Glutamatergic neuron (in vitro differentiated cells): ENCODE results near the gene SIX5. TPM values are rescaled to one million over a fixed set of nuclear protein-coding genes. Genes with fewer than 3 reads are reported as not detected.
"Not testable (repeated sequence)": the region's sequence is repeated elsewhere in the genome, so short reads cannot be mapped to it uniquely, and the experiment has no call there.

ENCODE experiments used
- DNase-seq: peaks from one replicate; pipeline ENCODE4 v3.0.0; 2022
- H3K27ac Mint-ChIP-seq: one replicate; pipeline ENCODE4 v1.8.0; 2020; ENCODE audit warnings: mild to moderate bottlenecking, mixed read lengths, inconsistent platforms; ENCODE audit not compliant: unreplicated experiment
- H3K27me3 Mint-ChIP-seq: one replicate; pipeline ENCODE4 v1.8.0; 2020; ENCODE audit warnings: mild to moderate bottlenecking, moderate library complexity, mixed read lengths, inconsistent platforms; ENCODE audit not compliant: unreplicated experiment
- H3K36me3 Mint-ChIP-seq: one replicate; pipeline ENCODE4 v1.8.0; 2020; ENCODE audit warnings: mild to moderate bottlenecking, mixed read lengths, inconsistent platforms; ENCODE audit not compliant: unreplicated experiment
- H3K4me1 Mint-ChIP-seq: one replicate; pipeline ENCODE4 v1.8.0; 2020; ENCODE audit warnings: mild to moderate bottlenecking, low read depth, mixed read lengths, inconsistent platforms; ENCODE audit not compliant: unreplicated experiment
- H3K4me3 Mint-ChIP-seq: one replicate; pipeline ENCODE4 v1.8.0; 2020; ENCODE audit warnings: mild to moderate bottlenecking, mixed read lengths, inconsistent platforms; ENCODE audit not compliant: unreplicated experiment
- H3K9me3 Mint-ChIP-seq: one replicate; pipeline ENCODE4 v1.8.0; 2020; ENCODE audit warnings: mild to moderate bottlenecking, moderate library complexity, mixed read lengths, inconsistent platforms; ENCODE audit not compliant: unreplicated experiment
- CTCF ChIP-seq: fragments of 200-600 bp; sonication (generic); IDR thresholded peaks from one replicate; pipeline ENCODE4 v1.5.0; 2021; ENCODE audit not compliant: partially characterized antibody, unreplicated experiment
- total RNA-seq: library from RNA; stranded (reverse); fragmentation: NEBNext Ultra II Directional; extraction: Animal tissue kit (Norgen Biotek cat#: 25700); gene quantifications from one replicate; pipeline ENCODE4 v1.2.1, GENCODE V29; 2021; ENCODE audit not compliant: unreplicated experiment

SIX5 gene
- total RNA-seq, 1 donor from 2014 or later, result 2.0 TPM

- Mint-ChIP-seq H3K4me1 (peaks cover 5% of the 10 kb centered on the region), H3K4me3 (peak within 1 kb of the TSS; percentile 96), H3K27ac (peak within 1 kb of the TSS; percentile 77), H3K9me3 (no peaks in the 10 kb centered on the region), H3K27me3 (peaks cover 7% of the 10 kb centered on the region), H3K36me3 (no peaks in the 10 kb centered on the region)
- peak; percentile 95 for DNase-seq
- no peak for TF ChIP-seq CTCF
Measured at GRCh38 chr19:45730368-45731288, 38.4 kb downstream of the SIX5 start, which contains the start of gene FBXO46. FBXO46 (minus strand) TSS chr19:45730896; CDS start chr19:45713495, 17,401 bp downstream.

GRCh38 chr19:45729800-45730290, 39.2 kb downstream of the SIX5 start:
- H3K36me3 Mint-ChIP-seq, result no peaks in the 10 kb centered on the region
- H3K4me3 Mint-ChIP-seq, result peak overlapping the region; percentile 96
- H3K27me3 Mint-ChIP-seq, result peaks cover 7% of the 10 kb centered on the region
- H3K4me1 Mint-ChIP-seq, result peaks cover 5% of the 10 kb centered on the region
- peak overlapping the region; percentile 44 for H3K27ac Mint-ChIP-seq
- no peak for DNase-seq
- no peaks in the 10 kb centered on the region for H3K9me3 Mint-ChIP-seq
- no peak for TF ChIP-seq CTCF

GRCh38 chr19:45728683-45729082, 40.4 kb downstream of the SIX5 start:
- not testable (repeated sequence) for H3K4me1 Mint-ChIP-seq, H3K36me3 Mint-ChIP-seq, H3K9me3 Mint-ChIP-seq, H3K4me3 Mint-ChIP-seq, H3K27me3 Mint-ChIP-seq, H3K27ac Mint-ChIP-seq, DNase-seq

- not testable (repeated sequence) for H3K4me3 Mint-ChIP-seq, H3K4me1 Mint-ChIP-seq, H3K27me3 Mint-ChIP-seq, H3K27ac Mint-ChIP-seq, DNase-seq, H3K36me3 Mint-ChIP-seq
- H3K9me3 Mint-ChIP-seq, result peaks cover 13% of the 10 kb centered on the region
Measured at GRCh38 chr19:45720065-45720464, 49.0 kb downstream of the SIX5 start.

GRCh38 chr19:45717983-45718650, 50.9 kb downstream of the SIX5 start:
- Mint-ChIP-seq H3K4me1 (peaks cover 7% of the 10 kb centered on the region), H3K27ac (peak overlapping the region; percentile 97), H3K9me3 (peaks cover 13% of the 10 kb centered on the region), H3K27me3 (no peaks in the 10 kb centered on the region), H3K36me3 (no peaks in the 10 kb centered on the region), H3K4me3 (peak overlapping the region; percentile 99)
- no peak for DNase-seq
- no peak for TF ChIP-seq CTCF
